Measurements from ENCODE around the gene MAPK14.

GRCh38 chr6:36040958-36041357 lies 13.3 kb downstream of the MAPK14 start:
- TF ChIP-seq, protein P1, sequence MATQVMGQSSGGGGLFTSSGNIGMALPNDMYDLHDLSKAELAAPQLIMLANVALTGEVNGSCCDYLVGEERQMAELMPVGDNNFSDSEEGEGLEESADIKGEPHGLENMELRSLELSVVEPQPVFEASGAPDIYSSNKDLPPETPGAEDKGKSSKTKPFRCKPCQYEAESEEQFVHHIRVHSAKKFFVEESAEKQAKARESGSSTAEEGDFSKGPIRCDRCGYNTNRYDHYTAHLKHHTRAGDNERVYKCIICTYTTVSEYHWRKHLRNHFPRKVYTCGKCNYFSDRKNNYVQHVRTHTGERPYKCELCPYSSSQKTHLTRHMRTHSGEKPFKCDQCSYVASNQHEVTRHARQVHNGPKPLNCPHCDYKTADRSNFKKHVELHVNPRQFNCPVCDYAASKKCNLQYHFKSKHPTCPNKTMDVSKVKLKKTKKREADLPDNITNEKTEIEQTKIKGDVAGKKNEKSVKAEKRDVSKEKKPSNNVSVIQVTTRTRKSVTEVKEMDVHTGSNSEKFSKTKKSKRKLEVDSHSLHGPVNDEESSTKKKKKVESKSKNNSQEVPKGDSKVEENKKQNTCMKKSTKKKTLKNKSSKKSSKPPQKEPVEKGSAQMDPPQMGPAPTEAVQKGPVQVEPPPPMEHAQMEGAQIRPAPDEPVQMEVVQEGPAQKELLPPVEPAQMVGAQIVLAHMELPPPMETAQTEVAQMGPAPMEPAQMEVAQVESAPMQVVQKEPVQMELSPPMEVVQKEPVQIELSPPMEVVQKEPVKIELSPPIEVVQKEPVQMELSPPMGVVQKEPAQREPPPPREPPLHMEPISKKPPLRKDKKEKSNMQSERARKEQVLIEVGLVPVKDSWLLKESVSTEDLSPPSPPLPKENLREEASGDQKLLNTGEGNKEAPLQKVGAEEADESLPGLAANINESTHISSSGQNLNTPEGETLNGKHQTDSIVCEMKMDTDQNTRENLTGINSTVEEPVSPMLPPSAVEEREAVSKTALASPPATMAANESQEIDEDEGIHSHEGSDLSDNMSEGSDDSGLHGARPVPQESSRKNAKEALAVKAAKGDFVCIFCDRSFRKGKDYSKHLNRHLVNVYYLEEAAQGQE (IDR thresholded peaks at IDR 0.05) = no peak
- TF ChIP-seq POLR2A (IDR thresholded peaks at IDR 0.05; ENCODE audit: low read length) (no peak), RCOR1 (IDR thresholded peaks at IDR 0.05; ENCODE audit: low read depth, low read length) (no peak), POLR2AphosphoS2 (conservative IDR thresholded peaks at IDR 0.05; ENCODE audit: low read length) (no peak), CBX8 (IDR thresholded peaks at IDR 0.05) (no peak), SMC3 (IDR thresholded peaks at IDR 0.05) (no peak), FOSL2 (IDR thresholded peaks at IDR 0.05) (no peak), FOSL2 (CRISPR knock-in tag; IDR thresholded peaks at IDR 0.05) (no peak), NR3C1 (IDR thresholded peaks at IDR 0.05) (no peak), ZC3H11A (IDR thresholded peaks at IDR 0.05) (no peak), EP300 (IDR thresholded peaks at IDR 0.05) (no peak)
- TF ChIP-seq, protein P2, sequence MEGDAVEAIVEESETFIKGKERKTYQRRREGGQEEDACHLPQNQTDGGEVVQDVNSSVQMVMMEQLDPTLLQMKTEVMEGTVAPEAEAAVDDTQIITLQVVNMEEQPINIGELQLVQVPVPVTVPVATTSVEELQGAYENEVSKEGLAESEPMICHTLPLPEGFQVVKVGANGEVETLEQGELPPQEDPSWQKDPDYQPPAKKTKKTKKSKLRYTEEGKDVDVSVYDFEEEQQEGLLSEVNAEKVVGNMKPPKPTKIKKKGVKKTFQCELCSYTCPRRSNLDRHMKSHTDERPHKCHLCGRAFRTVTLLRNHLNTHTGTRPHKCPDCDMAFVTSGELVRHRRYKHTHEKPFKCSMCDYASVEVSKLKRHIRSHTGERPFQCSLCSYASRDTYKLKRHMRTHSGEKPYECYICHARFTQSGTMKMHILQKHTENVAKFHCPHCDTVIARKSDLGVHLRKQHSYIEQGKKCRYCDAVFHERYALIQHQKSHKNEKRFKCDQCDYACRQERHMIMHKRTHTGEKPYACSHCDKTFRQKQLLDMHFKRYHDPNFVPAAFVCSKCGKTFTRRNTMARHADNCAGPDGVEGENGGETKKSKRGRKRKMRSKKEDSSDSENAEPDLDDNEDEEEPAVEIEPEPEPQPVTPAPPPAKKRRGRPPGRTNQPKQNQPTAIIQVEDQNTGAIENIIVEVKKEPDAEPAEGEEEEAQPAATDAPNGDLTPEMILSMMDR (IDR thresholded peaks at IDR 0.05) = no peak
- TF ChIP-seq, protein P3, sequence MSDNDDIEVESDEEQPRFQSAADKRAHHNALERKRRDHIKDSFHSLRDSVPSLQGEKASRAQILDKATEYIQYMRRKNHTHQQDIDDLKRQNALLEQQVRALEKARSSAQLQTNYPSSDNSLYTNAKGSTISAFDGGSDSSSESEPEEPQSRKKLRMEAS (IDR thresholded peaks at IDR 0.05) = no peak
